ENCODE results near the gene ICE1.

ICE1 gene

GRCh38 chr5:5521478-5521877 lies 99.0 kb downstream of the ICE1 start:
- TF ChIP-seq GABPA (IDR thresholded peaks at IDR 0.05; ENCODE audit: low read depth) (no peak), POLR2AphosphoS5 (IDR thresholded peaks at IDR 0.05; ENCODE audit: low read depth) (no peak), CTCF (IDR thresholded peaks at IDR 0.05; ENCODE audit: insufficient read depth, low read length) (no peak), SPI1 (IDR thresholded peaks at IDR 0.05; ENCODE audit: borderline replicate concordance, low read depth) (no peak)
- DNase-seq (ENCODE audit: low read depth in 1 of 2, low spot score in 1 of 2), result no peak
- Histone ChIP-seq H3K27ac (replicated peaks) (no peak overlapping the region), H3K4me3 (replicated peaks; ENCODE audit: insufficient read depth, low read length) (no peak overlapping the region), H3K27me3 (ENCODE audit: insufficient read depth, poor library complexity, severe bottlenecking) (no peaks in the 10 kb centered on the region)

DNA sequence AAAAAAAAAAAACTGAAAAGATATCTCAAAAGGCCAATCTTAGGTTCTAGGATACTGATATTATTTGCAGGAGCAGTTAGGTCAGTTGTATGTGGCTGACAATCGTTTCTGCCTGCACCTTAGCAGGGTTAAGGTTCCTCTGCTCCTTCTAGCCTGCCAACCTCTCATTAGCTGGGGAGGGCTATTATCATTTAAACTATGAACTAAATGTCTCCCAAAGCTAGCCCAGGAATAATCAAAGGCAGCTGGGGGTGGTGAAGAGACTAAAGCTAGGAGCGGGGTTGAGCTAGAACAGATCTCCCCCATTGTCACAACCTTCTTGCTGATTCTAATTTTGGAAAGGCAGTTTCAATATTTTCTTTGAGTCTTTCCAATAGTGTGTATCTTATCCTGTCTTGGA lies 99.9 kb downstream of the ICE1 start:
- TF ChIP-seq GABPA (IDR thresholded peaks at IDR 0.05; ENCODE audit: low read depth) (no peak), POLR2AphosphoS5 (IDR thresholded peaks at IDR 0.05; ENCODE audit: low read depth) (no peak), CTCF (IDR thresholded peaks at IDR 0.05; ENCODE audit: insufficient read depth, low read length) (no peak), SPI1 (IDR thresholded peaks at IDR 0.05; ENCODE audit: borderline replicate concordance, low read depth) (no peak)
- TF ChIP-seq, protein P1, sequence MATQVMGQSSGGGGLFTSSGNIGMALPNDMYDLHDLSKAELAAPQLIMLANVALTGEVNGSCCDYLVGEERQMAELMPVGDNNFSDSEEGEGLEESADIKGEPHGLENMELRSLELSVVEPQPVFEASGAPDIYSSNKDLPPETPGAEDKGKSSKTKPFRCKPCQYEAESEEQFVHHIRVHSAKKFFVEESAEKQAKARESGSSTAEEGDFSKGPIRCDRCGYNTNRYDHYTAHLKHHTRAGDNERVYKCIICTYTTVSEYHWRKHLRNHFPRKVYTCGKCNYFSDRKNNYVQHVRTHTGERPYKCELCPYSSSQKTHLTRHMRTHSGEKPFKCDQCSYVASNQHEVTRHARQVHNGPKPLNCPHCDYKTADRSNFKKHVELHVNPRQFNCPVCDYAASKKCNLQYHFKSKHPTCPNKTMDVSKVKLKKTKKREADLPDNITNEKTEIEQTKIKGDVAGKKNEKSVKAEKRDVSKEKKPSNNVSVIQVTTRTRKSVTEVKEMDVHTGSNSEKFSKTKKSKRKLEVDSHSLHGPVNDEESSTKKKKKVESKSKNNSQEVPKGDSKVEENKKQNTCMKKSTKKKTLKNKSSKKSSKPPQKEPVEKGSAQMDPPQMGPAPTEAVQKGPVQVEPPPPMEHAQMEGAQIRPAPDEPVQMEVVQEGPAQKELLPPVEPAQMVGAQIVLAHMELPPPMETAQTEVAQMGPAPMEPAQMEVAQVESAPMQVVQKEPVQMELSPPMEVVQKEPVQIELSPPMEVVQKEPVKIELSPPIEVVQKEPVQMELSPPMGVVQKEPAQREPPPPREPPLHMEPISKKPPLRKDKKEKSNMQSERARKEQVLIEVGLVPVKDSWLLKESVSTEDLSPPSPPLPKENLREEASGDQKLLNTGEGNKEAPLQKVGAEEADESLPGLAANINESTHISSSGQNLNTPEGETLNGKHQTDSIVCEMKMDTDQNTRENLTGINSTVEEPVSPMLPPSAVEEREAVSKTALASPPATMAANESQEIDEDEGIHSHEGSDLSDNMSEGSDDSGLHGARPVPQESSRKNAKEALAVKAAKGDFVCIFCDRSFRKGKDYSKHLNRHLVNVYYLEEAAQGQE (IDR thresholded peaks at IDR 0.05; ENCODE audit: insufficient replicate concordance, low read depth), result no peak
- Histone ChIP-seq H3K27me3 (ENCODE audit: insufficient read depth, poor library complexity, severe bottlenecking) (no peaks in the 10 kb centered on the region), H3K27ac (replicated peaks) (no peak overlapping the region), H3K4me3 (replicated peaks; ENCODE audit: insufficient read depth, low read length) (no peak overlapping the region)
- no peak for DNase-seq (ENCODE audit: low read depth in 1 of 2, low spot score in 1 of 2)

DNA sequence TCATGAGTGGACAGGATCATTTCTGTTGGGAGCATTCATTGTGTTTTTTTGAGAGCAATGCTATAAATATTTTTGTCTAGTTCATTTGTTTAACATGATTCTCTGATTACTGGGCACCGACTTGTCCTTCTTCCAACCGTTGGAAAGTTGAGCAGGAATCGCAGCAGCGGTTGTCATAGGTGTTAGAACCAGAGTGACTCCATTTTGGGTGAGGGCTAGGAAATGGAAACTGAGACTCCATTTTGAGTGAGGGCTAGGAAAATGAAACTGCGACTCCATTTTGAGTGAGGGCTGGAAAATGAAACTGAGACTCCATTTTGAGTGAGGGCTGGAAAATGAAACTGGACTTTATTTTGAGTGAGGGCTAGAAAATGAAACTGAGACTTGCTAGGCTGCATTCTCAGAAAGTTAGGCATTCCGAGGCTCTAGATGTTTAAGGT lies 100.6 kb downstream of the ICE1 start:
- no peak for DNase-seq (ENCODE audit: low read depth in 1 of 2, low spot score in 1 of 2)
- Histone ChIP-seq H3K27ac (replicated peaks) (no peak overlapping the region), H3K4me3 (replicated peaks; ENCODE audit: insufficient read depth, low read length) (no peak overlapping the region), H3K27me3 (ENCODE audit: insufficient read depth, poor library complexity, severe bottlenecking) (no peaks in the 10 kb centered on the region)
- no peak for TF ChIP-seq POLR2AphosphoS5 (IDR thresholded peaks at IDR 0.05; ENCODE audit: low read depth)
- no peak for TF ChIP-seq GABPA (IDR thresholded peaks at IDR 0.05; ENCODE audit: low read depth)
- TF ChIP-seq SPI1 (IDR thresholded peaks at IDR 0.05; ENCODE audit: borderline replicate concordance, low read depth), result no peak
- TF ChIP-seq, protein P1 (IDR thresholded peaks at IDR 0.05; ENCODE audit: insufficient replicate concordance, low read depth), result no peak
- no peak for TF ChIP-seq CTCF (IDR thresholded peaks at IDR 0.05; ENCODE audit: insufficient read depth, low read length)

DNA sequence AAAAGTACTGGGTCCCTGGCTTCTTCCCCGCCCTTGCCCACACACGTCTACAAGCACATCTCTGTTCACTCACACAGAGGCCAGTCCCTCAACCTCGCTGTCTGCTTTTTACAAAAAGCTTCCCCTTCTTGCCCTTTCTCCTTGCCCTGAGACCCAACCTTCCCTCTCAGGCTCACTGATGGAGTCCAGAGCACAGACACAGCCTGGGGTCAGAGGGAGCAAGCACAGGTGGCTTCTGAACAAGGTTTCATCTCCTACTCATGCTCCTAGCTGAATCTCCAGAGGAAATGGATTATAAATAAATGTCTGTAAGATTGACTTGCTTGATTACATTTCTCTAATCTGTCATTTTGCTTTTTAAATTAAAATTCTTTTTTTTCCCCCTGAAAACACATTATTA lies 101.8 kb downstream of the ICE1 start:
- H3K27me3 ChIP-seq (ENCODE audit: insufficient read depth, poor library complexity, severe bottlenecking), result no peaks in the 10 kb centered on the region
- H3K27ac ChIP-seq (replicated peaks), result no peak overlapping the region
- no peak overlapping the region for H3K4me3 ChIP-seq (replicated peaks; ENCODE audit: insufficient read depth, low read length)
- TF ChIP-seq GABPA (IDR thresholded peaks at IDR 0.05; ENCODE audit: low read depth) (no peak), SPI1 (IDR thresholded peaks at IDR 0.05; ENCODE audit: borderline replicate concordance, low read depth) (no peak), POLR2AphosphoS5 (IDR thresholded peaks at IDR 0.05; ENCODE audit: low read depth) (no peak), CTCF (IDR thresholded peaks at IDR 0.05; ENCODE audit: insufficient read depth, low read length) (no peak)
- TF ChIP-seq, protein P1 (IDR thresholded peaks at IDR 0.05; ENCODE audit: insufficient replicate concordance, low read depth), result no peak
- DNase-seq (ENCODE audit: low read depth in 1 of 2, low spot score in 1 of 2), result no peak

Data from HL-60 (cell line).